GM06990 (cell line): ENCODE results near the gene ABT1.
A peak's percentile ranks its signal among the peaks of the same experiment; 100 is the strongest.

Experiments
- DNase-seq: peaks from one replicate; pipeline ENCODE4 v3.0.0-alpha.2; 2011; ENCODE audit not compliant: insufficient read length; ENCODE audit errors: extremely low read depth
- H3K27me3 ChIP-seq: replicated peaks from 2 replicates; pipeline ENCODE4 v1.6.0; 2011; ENCODE audit warnings: low read length; ENCODE audit not compliant: control insufficient read depth, insufficient read depth
- H3K36me3 ChIP-seq: 2 replicates; pipeline ENCODE4 v1.5.1; 2011; ENCODE audit warnings: low read length; ENCODE audit not compliant: control insufficient read depth, insufficient read depth
- H3K4me3 ChIP-seq: replicated peaks from 2 replicates; pipeline ENCODE4 v1.5.1; 2011; ENCODE audit warnings: low read depth, mild to moderate bottlenecking, control low read depth, low read length
- TF ChIP-seq, protein P1 (sequence below): IDR thresholded peaks from 2 replicates; pipeline ENCODE4 v1.5.1; 2011; ENCODE audit warnings: low read length, control low read depth, mild to moderate bottlenecking, inconsistent platforms; ENCODE audit not compliant: insufficient read depth, poor library complexity, severe bottlenecking

The ABT1 gene

DNA sequence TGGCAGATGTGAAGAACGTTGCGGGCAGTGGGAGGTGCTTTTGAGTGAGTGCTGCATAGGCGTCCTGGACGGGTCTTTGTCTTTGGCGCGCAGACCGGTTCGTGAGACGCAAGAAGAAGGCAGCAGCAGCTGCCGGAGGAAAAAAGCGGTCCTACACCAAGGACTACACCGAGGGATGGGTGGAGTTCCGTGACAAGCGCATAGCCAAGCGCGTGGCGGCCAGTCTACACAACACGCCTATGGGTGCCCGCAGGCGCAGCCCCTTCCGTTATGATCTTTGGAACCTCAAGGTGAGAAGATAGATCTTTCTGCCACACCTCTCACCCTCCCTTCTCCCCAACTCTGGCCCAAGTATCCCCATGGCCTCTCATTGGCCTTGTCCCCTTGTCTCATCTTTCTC is 1.1 kb downstream of the ABT1 start:
- H3K27me3 ChIP-seq, result no peaks in the 10 kb centered on the region
- peak overlapping the region; percentile 97 for H3K4me3 ChIP-seq
- DNase-seq, result no peak
- peaks cover 8% of the 10 kb centered on the region for H3K36me3 ChIP-seq
- TF ChIP-seq, protein P1, sequence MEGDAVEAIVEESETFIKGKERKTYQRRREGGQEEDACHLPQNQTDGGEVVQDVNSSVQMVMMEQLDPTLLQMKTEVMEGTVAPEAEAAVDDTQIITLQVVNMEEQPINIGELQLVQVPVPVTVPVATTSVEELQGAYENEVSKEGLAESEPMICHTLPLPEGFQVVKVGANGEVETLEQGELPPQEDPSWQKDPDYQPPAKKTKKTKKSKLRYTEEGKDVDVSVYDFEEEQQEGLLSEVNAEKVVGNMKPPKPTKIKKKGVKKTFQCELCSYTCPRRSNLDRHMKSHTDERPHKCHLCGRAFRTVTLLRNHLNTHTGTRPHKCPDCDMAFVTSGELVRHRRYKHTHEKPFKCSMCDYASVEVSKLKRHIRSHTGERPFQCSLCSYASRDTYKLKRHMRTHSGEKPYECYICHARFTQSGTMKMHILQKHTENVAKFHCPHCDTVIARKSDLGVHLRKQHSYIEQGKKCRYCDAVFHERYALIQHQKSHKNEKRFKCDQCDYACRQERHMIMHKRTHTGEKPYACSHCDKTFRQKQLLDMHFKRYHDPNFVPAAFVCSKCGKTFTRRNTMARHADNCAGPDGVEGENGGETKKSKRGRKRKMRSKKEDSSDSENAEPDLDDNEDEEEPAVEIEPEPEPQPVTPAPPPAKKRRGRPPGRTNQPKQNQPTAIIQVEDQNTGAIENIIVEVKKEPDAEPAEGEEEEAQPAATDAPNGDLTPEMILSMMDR, result no peak

DNA sequence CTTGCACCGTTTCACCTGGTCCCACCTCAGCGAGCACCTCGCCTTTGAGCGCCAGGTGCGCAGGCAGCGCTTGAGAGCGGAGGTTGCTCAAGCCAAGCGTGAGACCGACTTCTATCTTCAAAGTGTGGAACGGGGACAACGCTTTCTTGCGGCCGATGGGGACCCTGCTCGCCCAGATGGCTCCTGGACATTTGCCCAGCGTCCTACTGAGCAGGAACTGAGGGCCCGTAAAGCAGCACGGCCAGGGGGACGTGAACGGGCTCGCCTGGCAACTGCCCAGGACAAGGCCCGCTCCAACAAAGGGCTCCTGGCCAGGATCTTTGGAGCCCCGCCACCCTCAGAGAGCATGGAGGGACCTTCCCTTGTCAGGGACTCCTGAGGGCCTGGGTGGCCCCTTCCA is 1.5 kb downstream of the ABT1 start:
- no peak for DNase-seq
- H3K4me3 ChIP-seq, result peak overlapping the region; percentile 97
- TF ChIP-seq, protein P1, result no peak

DNA sequence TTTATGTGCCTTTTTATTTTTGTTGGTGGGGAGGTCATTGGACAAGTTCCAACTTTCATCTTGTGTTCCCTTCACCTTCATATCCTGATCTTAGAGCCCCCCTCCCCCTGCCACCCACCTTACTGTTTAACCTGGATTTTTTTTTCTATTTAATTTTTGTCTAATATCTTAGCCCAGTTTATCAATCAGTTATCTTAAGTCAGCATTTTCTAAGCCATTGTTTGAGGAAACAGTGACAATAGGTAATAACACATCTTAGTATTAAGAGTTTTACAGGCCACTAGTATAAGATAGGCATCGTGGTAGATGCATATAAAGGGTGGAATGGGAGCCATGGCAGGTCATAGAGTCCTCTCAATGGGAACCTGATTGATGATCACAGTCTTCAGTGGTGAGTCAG is 2.4 kb downstream of the ABT1 start:
- Histone ChIP-seq H3K4me3 (no peak overlapping the region), H3K27me3 (no peaks in the 10 kb centered on the region), H3K36me3 (peaks cover 8% of the 10 kb centered on the region)
- TF ChIP-seq, protein P1, result no peak
- DNase-seq, result no peak

More for the DNA sequence above, 1.5 kb downstream of the ABT1 start:
- peaks cover 8% of the 10 kb centered on the region for H3K36me3 ChIP-seq
- H3K27me3 ChIP-seq, result no peaks in the 10 kb centered on the region

DNA sequence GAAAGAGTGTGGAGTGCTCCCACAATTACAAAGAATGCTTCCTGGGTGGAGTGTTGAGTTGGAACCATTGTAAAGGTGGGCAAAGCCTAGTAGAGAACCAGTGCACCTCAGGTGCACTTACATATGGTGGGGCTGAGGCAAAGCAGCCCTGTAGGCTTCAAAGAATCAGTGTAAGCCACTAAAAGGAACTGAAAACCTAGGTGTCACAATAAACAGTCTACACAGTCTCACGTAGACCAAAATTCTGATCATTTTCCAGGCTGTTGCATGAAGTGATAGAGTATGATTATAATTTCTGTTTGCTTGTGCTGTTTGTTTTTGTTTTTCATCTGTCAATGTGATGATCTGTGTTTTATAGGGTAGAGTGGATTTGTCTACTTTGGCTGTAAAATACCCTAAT is 2.8 kb downstream of the ABT1 start:
- DNase-seq, result no peak
- Histone ChIP-seq H3K4me3 (no peak overlapping the region), H3K27me3 (no peaks in the 10 kb centered on the region), H3K36me3 (peaks cover 8% of the 10 kb centered on the region)
- TF ChIP-seq, protein P1, result no peak

DNA sequence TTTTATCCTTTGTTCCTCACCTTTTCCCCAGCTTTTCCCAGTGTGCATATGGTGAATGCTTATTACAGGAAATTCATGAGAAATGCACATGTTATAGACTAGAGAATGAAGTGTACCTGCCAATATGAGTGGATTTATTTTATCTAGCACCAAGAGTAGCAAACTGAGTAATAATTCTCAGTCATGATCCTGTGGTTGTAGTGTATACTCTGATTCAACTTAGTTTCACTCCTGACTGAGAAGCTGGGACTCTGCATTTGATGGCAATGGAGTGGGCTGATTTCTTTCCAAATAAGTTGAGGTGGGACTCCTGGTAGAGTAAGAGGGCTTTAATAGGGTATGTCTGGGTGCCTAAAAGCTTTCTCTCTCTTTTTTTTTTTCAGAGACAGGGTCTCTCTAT is 4.0 kb downstream of the ABT1 start:
- H3K36me3 ChIP-seq, result peaks cover 8% of the 10 kb centered on the region
- no peaks in the 10 kb centered on the region for H3K27me3 ChIP-seq
- no peak for DNase-seq
- TF ChIP-seq, protein P1, result no peak
- no peak overlapping the region for H3K4me3 ChIP-seq

DNA sequence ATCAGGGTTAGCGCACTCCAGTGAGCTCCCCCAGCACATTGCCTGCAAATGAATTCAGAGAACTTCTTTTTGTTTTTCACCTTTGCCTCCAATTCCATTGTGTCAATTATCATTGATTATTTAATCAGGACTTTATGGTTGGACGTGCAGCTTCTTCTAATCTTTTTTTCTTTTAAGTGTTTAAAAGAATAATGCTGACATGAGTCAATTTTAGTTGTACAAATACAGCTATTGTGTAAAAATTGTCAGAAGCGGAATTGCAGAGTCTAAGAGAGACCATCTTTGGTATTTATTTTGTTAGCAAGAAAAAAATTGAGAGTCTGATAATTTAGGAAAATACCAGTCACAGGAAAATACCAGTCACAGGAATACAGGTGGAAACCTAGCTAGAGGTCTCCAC is 5.5 kb downstream of the ABT1 start:
- TF ChIP-seq, protein P1, result no peak
- no peaks in the 10 kb centered on the region for H3K27me3 ChIP-seq
- no peak overlapping the region for H3K4me3 ChIP-seq
- peaks cover 8% of the 10 kb centered on the region for H3K36me3 ChIP-seq
- DNase-seq, result no peak
